Mesodermal cell (in vitro differentiated cells): Measurements from ENCODE around the gene MORN1.

ENCODE experiments used
- H3K27ac ChIP-seq: 2 replicates; pipeline ENCODE4 v1.7.0; 2013; ENCODE audit warnings: mild to moderate bottlenecking, low read depth, low read length, moderate library complexity; ENCODE audit not compliant: severe bottlenecking
- H3K36me3 ChIP-seq: 2 replicates; pipeline ENCODE4 v1.7.1; 2013; ENCODE audit warnings: mild to moderate bottlenecking, low read length, moderate library complexity; ENCODE audit not compliant: control insufficient read depth, insufficient read depth
- H3K4me1 ChIP-seq: one replicate; pipeline ENCODE4 v1.7.1; 2013; ENCODE audit warnings: mild to moderate bottlenecking, low read length; ENCODE audit not compliant: insufficient read depth, control insufficient read depth, poor library complexity, severe bottlenecking
- H3K4me3 ChIP-seq: 2 replicates; pipeline ENCODE4 v1.7.0; 2013; ENCODE audit warnings: low read length, control low read depth, mild to moderate bottlenecking; ENCODE audit not compliant: insufficient read depth, poor library complexity, severe bottlenecking; ENCODE audit errors: extremely low read depth
- H3K9me3 ChIP-seq: 2 replicates; pipeline ENCODE4 v1.7.1; 2013; ENCODE audit warnings: mild to moderate bottlenecking, low read length, moderate library complexity; ENCODE audit not compliant: control insufficient read depth
- WGBS, 2 experiments: methylation state at CpG; one replicate each; pipeline ENCODE4 v1.1.5; 2013; ENCODE audit warnings: missing lambda C conversion rate in 2 of 2; ENCODE audit not compliant: insufficient coverage in 2 of 2; 5-methylcytosine and 5-hydroxymethylcytosine counted together

Gene MORN1

DNA sequence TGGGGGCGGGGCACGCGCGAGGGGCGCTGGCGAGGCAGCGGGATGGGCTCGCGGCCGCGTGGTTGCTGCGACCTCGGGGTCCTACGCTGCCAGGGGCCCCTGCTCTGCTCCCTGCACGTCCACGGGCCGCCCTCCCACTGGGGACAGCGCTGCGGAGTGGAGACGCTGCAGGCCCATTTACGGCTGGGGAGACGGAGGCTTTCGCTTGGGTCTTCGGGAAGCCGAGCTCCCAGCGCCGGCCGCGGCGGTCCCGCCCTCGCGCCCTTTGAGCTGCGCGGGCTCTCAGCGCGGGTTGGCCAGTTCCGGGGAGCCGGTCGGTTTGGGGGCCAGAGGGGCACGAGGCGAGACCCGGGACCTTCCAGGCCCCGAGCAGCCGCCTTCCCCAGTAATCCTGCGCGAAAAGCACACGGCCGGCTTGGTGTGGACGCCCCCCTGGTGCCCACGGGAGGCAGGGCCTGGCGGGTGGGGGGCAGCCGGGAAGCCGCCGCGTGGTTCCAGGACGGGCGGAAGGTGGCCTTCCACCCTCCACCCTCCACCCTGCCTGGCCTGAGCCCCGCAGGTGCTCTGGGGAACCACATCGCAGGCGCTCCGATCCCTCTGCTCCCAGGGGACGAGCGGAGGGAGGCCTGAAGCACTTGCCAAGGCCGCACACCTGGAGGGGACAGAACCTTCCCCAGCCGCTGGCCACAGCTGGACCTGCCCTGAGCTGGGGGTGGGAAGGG, 21.6 kb upstream of the MORN1 start:
- Histone ChIP-seq H3K36me3 (peaks cover 21% of the 10 kb centered on the region), H3K4me1 (peaks cover 10% of the 10 kb centered on the region), H3K9me3 (no peaks in the 10 kb centered on the region), H3K4me3 (peak overlapping the region; percentile 88), H3K27ac (no peak overlapping the region)
- WGBS, 2 experiments, result 2 to 4% methylated on average over 51 to 61 of the region's 66 CpGs

DNA sequence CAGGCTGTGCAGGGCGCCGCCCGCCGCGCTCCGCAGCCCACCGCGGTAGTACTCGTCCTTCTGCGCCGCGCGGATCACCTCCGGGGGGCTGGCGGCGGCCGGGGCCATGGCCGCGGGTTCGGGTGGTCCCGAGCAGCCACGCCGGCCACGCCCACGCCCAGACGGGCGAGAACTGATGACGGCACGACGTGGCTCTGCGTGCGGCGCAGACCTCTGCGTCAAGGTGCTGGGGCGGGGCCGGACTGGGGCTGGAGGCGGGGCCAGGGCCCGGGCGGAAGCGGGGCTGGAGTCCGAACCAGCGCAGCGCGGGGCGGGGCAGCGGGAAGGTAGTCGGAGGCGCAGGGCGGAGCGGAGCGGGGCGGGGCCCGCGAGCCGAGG, 21.0 kb upstream of the MORN1 start, which contains the start of gene PEX10:
PEX10 (minus strand) TSS at position 170 of the 378 bp plus-strand sequence; CDS start at position 108, 62 bp downstream.
- Histone ChIP-seq H3K4me1 (peaks cover 10% of the 10 kb centered on the region), H3K27ac (peak within 1 kb of the TSS; percentile 43), H3K9me3 (no peaks in the 10 kb centered on the region), H3K36me3 (peaks cover 26% of the 10 kb centered on the region), H3K4me3 (peak within 1 kb of the TSS; percentile 88)
- 0% methylated on average over 39 to 45 of the region's 55 CpGs for WGBS, 2 experiments

DNA sequence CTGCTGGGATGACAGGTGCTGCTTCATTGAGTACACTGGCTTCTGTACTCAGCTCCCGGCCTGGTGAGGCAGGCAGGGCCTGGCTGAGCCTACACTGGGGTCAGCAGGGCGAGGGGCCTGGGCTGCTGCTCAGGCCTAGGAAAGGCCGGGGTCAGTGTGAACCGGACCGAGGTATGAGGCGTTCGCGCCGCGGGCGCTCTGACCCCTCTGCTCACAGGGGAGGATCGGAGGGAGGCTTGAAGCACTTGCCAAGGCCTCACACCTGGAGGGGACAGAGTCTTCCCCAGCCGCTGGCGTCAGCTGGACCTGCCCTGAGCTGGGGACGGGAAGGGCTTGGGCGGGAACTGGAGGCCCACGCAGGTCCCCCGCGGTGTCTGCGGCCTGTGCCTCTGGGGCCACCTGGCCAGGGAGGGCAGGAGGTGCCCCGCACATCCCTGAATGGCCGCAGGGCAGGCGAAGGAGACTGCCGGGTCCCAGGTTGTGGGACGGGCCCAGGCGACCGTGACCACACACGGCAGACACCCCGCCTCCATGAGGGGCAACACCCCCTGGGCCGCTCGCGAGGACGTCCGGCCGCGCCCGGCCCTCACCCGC, 20.5 kb upstream of the MORN1 start:
- H3K36me3 ChIP-seq, result peaks cover 29% of the 10 kb centered on the region
- H3K9me3 ChIP-seq, result no peaks in the 10 kb centered on the region
- peaks cover 10% of the 10 kb centered on the region for H3K4me1 ChIP-seq
- peak overlapping the region; percentile 88 for H3K4me3 ChIP-seq
- peak overlapping the region; percentile 43 for H3K27ac ChIP-seq
- WGBS, 2 experiments, result 7 to 8% methylated on average over 34 to 37 of the region's 38 CpGs

DNA sequence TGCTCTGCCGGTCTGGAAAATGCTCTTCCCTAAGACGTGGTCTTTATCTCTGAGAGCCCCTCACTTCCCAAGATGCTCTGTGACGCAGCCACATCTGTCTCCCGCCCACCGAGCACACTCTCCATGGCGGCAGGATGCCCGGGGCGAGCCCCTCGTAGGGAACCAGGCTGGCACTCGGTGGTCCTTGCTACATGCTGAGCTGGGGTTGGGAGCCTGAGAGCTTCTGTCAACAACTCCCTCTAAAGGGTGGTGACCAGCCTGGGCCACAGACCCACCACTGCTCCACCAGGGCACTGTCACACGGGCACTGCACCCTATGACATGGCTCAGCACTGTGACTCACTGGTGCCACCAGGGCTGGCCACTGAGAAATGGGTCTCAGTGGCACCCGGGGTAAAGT, 18.4 kb upstream of the MORN1 start:
- WGBS, 2 experiments, result 92 to 97% methylated on average over 10 to 12 of the region's 12 CpGs
- peaks cover 21% of the 10 kb centered on the region for H3K4me1 ChIP-seq
- H3K27ac ChIP-seq, result no peak overlapping the region
- no peaks in the 10 kb centered on the region for H3K9me3 ChIP-seq
- no peak overlapping the region for H3K4me3 ChIP-seq
- H3K36me3 ChIP-seq, result peaks cover 49% of the 10 kb centered on the region

DNA sequence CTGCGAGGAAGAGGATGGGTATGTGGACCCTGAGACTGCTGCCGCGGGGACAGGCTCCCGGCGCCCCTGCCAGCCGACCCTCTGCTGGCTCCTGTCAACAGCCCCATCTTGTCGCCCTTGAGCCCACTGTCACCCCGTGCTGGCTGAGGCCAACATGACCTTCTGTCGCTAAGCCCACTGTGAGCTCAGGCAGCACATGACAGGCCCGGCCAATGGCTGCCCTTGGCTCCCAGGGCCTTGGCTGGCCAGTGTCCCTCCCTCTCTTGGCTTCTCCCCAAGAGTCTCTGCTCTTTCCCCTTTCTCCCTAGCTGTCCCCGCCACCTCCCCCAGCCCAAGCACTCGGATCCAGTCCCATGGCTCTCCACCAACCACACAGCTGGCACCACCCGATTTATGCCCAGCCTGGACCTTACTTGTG, 17.5 kb upstream of the MORN1 start:
- H3K27ac ChIP-seq, result no peak overlapping the region
- no peaks in the 10 kb centered on the region for H3K9me3 ChIP-seq
- no peak overlapping the region for H3K4me3 ChIP-seq
- peaks cover 19% of the 10 kb centered on the region for H3K4me1 ChIP-seq
- WGBS, 2 experiments, result 90% methylated on average over 10 to 13 of the region's 13 CpGs
- peaks cover 58% of the 10 kb centered on the region for H3K36me3 ChIP-seq

GRCh38 chr1:2408456-2408855, 17.1 kb upstream of the MORN1 start:
- Histone ChIP-seq H3K4me1 (peaks cover 19% of the 10 kb centered on the region), H3K4me3 (no peak overlapping the region), H3K36me3 (peaks cover 61% of the 10 kb centered on the region), H3K9me3 (no peaks in the 10 kb centered on the region), H3K27ac (no peak overlapping the region)
- 95 to 96% methylated on average over 24 of the region's 24 CpGs for WGBS, 2 experiments

- Histone ChIP-seq H3K36me3 (peaks cover 66% of the 10 kb centered on the region), H3K27ac (no peak overlapping the region), H3K4me3 (no peak overlapping the region), H3K4me1 (peaks cover 19% of the 10 kb centered on the region), H3K9me3 (no peaks in the 10 kb centered on the region)
- WGBS, 2 experiments, result 94 to 97% methylated on average over 8 of the region's 8 CpGs
Observed at GRCh38 chr1:2407991-2408275, 16.6 kb upstream of the MORN1 start.

GRCh38 chr1:2407166-2407990, 16.0 kb upstream of the MORN1 start:
- 88 to 90% methylated on average over 20 to 25 of the region's 25 CpGs for WGBS, 2 experiments
- no peak overlapping the region for H3K27ac ChIP-seq
- no peaks in the 10 kb centered on the region for H3K9me3 ChIP-seq
- H3K4me3 ChIP-seq, result no peak overlapping the region
- H3K4me1 ChIP-seq, result peaks cover 19% of the 10 kb centered on the region
- H3K36me3 ChIP-seq, result peaks cover 72% of the 10 kb centered on the region

GRCh38 chr1:2406451-2407041, 15.2 kb upstream of the MORN1 start:
- H3K9me3 ChIP-seq, result no peaks in the 10 kb centered on the region
- peaks cover 19% of the 10 kb centered on the region for H3K4me1 ChIP-seq
- peaks cover 80% of the 10 kb centered on the region for H3K36me3 ChIP-seq
- H3K4me3 ChIP-seq, result no peak overlapping the region
- no peak overlapping the region for H3K27ac ChIP-seq
- WGBS, 2 experiments, result 88 to 91% methylated on average over 26 of the region's 26 CpGs

DNA sequence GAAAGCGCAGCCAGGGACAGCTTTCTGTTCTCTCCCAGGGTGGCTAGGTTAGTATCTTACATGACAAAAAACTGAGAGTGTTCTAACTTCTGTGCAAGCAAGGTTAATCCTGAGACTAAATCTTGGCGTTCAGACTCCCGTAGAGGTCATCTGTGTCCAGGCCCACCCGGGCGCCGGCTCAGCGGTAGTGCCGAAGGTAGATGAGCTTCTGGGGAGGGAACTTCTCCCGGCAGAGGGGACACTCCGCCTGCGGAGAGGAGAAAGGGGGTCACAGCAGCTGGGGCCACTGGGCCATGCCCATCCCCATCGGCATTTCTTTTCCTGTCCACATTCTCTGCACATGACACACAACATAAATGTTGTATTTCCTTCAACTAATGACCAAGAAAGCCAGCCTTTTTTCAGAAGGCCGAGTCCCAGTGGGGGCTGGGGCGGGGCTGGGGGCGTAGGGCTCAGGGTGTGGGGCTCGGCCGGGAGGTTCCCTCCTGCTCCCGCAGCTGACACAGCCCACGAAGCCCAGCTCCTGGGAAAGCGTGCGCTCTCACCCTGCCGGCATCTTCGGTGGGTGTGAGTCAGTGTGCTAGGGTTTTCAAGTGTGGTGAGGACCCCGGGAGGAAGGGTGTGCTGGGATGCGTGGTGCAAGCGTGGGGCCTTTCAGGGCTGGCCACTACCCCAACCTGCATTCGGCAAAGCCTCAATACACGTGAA, 14.4 kb upstream of the MORN1 start:
- Histone ChIP-seq H3K36me3 (peaks cover 85% of the 10 kb centered on the region), H3K9me3 (no peaks in the 10 kb centered on the region), H3K4me3 (no peak overlapping the region), H3K4me1 (peaks cover 19% of the 10 kb centered on the region), H3K27ac (peak overlapping the region; percentile 71)
- WGBS, 2 experiments, result 87 to 91% methylated on average over 8 to 26 of the region's 28 CpGs
